ENCODE results near the gene ZDHHC7.

Gene ZDHHC7

DNA sequence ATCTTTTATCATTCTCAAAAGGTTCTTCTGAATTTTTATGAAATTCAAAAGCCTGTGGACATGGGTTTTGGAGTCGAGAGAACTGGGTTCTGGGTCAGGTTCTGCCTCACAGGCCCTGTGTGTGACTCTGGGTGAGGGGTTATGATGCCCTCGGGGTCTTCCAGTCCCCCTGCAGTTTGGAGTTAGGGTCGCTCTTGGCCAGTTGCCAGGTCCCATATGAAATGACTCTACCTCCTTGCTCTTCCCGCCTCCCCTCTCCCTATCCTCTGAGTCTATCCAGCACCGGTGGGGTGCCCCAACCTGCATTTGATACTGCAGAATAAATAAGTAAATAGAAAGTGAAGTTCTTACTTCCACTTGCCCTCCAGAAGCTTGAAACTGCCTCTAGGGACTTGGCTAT lies 54.1 kb downstream of the ZDHHC7 start:
- TF ChIP-seq, protein P1, sequence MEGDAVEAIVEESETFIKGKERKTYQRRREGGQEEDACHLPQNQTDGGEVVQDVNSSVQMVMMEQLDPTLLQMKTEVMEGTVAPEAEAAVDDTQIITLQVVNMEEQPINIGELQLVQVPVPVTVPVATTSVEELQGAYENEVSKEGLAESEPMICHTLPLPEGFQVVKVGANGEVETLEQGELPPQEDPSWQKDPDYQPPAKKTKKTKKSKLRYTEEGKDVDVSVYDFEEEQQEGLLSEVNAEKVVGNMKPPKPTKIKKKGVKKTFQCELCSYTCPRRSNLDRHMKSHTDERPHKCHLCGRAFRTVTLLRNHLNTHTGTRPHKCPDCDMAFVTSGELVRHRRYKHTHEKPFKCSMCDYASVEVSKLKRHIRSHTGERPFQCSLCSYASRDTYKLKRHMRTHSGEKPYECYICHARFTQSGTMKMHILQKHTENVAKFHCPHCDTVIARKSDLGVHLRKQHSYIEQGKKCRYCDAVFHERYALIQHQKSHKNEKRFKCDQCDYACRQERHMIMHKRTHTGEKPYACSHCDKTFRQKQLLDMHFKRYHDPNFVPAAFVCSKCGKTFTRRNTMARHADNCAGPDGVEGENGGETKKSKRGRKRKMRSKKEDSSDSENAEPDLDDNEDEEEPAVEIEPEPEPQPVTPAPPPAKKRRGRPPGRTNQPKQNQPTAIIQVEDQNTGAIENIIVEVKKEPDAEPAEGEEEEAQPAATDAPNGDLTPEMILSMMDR (IDR thresholded peaks at IDR 0.05; ENCODE audit: low read depth, low read length) = no peak
- no peaks in the 10 kb centered on the region for H3K27me3 ChIP-seq
- peaks cover 8% of the 10 kb centered on the region for H3K4me1 ChIP-seq
- no peak overlapping the region for H3K4me3 ChIP-seq (ENCODE audit: low read depth, low read length)
- DNase-seq = no peak
- H3K36me3 ChIP-seq = no peaks in the 10 kb centered on the region
- H3K9me3 ChIP-seq = no peaks in the 10 kb centered on the region

DNA sequence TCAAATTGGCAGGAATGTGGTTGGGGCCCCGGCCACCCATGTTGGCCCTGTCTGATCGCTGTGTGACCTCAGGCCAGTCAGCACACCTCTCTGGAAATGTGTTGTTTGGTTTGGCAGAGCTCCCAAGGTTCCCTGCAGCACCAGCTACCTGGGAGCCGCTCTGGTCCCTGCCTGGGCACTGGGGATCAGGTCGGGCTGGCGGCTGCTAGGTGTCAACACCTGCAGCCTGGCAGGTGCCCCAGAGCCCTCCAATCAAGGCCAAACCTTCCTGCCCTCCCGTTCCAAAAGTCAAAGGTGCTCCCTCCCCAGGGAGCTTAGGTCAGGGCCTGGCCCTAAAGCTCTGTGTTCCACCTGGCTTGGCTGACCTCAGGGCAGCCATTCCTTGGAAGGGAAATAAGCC lies 55.9 kb downstream of the ZDHHC7 start:
- no peaks in the 10 kb centered on the region for H3K36me3 ChIP-seq
- H3K4me3 ChIP-seq (ENCODE audit: low read depth, low read length) = no peak overlapping the region
- no peaks in the 10 kb centered on the region for H3K9me3 ChIP-seq
- H3K27me3 ChIP-seq = no peaks in the 10 kb centered on the region
- TF ChIP-seq, protein P1 (IDR thresholded peaks at IDR 0.05; ENCODE audit: low read depth, low read length) = no peak
- DNase-seq = no peak
- H3K4me1 ChIP-seq = peaks cover 8% of the 10 kb centered on the region

DNA sequence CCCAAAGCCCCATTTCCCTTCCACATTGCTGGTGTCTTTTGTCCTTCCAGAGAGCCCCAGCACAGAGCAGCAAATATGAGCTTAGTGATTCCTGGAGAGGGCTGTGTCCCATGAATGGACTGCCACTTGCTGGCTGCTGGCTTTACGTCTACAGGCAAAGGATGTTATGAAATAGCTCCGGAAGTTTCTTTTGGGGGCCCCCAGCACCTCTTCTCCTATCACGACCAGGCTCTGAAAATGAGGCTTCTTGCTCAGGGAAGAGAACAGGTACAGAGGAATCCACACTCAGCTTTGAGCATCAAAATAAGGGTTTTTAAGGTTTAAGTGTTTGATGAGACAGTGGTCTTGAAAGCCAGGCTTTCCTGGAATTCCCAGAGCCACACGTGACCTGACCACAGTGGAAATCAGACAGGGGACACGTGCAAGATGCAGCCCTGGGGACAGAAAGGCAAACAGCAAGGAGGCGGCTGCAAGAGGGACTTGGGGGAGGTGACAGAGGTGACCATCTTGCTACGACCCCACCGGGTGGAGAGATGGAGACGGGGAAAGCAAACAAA lies 58.1 kb downstream of the ZDHHC7 start:
- no peaks in the 10 kb centered on the region for H3K36me3 ChIP-seq
- no peak overlapping the region for H3K4me3 ChIP-seq (ENCODE audit: low read depth, low read length)
- H3K27me3 ChIP-seq = no peaks in the 10 kb centered on the region
- TF ChIP-seq, protein P1 (IDR thresholded peaks at IDR 0.05; ENCODE audit: low read depth, low read length) = no peak
- no peaks in the 10 kb centered on the region for H3K9me3 ChIP-seq
- no peak for DNase-seq
- peaks cover 8% of the 10 kb centered on the region for H3K4me1 ChIP-seq

DNA sequence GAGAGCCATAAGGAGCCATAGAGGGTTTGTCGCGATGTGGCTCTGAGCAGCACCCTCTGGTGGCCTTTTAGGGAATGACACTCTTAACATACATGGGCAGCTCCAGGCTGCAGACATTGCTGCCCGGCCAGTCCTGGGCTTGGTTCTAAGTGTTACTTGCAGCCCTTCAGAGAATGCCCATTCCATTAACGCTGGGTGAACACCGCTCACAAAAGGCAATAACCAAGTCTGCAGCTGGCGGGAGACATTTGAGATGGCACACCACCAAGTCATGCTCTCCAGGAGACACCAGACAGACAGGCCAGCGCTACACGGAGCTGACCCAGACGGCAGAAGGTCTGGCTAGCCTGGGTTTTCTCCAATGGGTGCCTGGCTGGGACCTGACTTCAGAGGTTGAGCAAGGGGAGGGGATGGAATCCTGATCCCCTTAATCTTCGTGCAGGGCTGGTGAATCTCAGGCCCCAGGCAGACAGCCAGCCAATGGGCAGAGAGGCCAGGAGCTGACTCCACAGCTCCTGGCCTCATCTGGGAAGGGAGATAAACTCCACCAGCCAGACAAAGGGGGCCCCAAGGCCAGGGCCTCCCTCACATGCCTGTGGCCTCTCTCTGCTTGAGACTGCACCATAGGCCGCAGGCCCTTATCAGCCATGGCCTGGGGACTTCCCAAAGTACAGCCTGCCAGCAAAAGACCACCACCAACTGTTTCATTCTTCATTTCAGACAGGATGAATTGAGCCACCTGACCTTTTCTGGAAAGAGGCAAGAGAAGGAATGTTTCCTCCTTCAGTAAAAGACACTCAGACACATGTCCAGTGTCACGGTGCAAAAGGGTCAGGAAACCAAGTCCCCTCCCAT lies 58.8 kb downstream of the ZDHHC7 start:
- Histone ChIP-seq H3K9me3 (no peaks in the 10 kb centered on the region), H3K36me3 (no peaks in the 10 kb centered on the region), H3K4me1 (peaks cover 8% of the 10 kb centered on the region), H3K27me3 (no peaks in the 10 kb centered on the region), H3K4me3 (ENCODE audit: low read depth, low read length) (no peak overlapping the region; the same call in 1 of the 2 replicates)
- peak; percentile 85 for DNase-seq
- TF ChIP-seq, protein P1 (IDR thresholded peaks at IDR 0.05; ENCODE audit: low read depth, low read length) = peak; percentile 95

DNA sequence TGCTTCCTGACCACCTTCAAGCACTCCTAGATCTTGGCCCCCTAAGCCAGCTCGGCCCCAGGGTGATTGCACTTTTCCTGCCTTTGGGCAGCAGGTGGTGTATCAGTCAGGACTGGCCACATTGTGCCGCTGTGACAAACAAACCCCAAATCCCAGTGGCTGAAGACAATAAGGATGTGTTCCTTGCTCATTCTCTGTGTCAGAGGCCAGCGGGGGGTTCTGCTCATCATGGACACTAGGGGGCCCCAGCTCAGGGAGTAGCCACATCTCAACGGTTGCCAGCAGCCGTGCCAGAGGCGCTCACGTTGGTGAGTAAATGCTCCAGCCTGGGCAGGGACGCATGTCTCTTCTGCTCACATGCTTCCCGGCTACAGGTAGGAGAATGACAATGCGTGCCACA lies 60.4 kb downstream of the ZDHHC7 start:
- H3K9me3 ChIP-seq = no peaks in the 10 kb centered on the region
- H3K27me3 ChIP-seq = no peaks in the 10 kb centered on the region
- TF ChIP-seq, protein P1 (IDR thresholded peaks at IDR 0.05; ENCODE audit: low read depth, low read length) = peak; percentile 49
- DNase-seq = peak; percentile 54
- peaks cover 8% of the 10 kb centered on the region for H3K4me1 ChIP-seq
- H3K36me3 ChIP-seq = no peaks in the 10 kb centered on the region
- H3K4me3 ChIP-seq (ENCODE audit: low read depth, low read length) = no peak overlapping the region

Measured in BE2C (cell line).